Heart left ventricle (tissue), 13 donors: ENCODE results near the gene RIMKLA.

Experiments used
- CTCF ChIP-seq, 12 donors: fragments of 200-600 bp; sonication (generic) in 4 of 12; IDR thresholded peaks; one replicate each; pipeline versions ENCODE4 v1.5.0 to v1.8.0; 2018 to 2022; ENCODE audit warnings: antibody characterized with exemption in 12 of 12, mild to moderate bottlenecking in 5 of 12
- POLR2A ChIP-seq, 2 donors: fragments of 450-650 bp; IDR thresholded peaks; one replicate each; pipeline ENCODE4 v1.6.1; 2017; ENCODE audit warnings: antibody characterized with exemption in 2 of 2, mild to moderate bottlenecking in 2 of 2, moderate library complexity in 2 of 2
- donor health status: ischemic (EF 13 %, LVEDD 7.1; RV severe dilation, severe dysfunction).
- donor health status: DM: no; HTN: yes; CAD: no.
- donor health status: DM: no; HTN: no; CAD: no.
- donor health status: ischemic (EF 25% LVEDD 6.9; RV normal size, moderate dysfunction).
- donor health status: ischemic (EF 25% LVEDD 5.7; RV mildly dilated, moderate dysfunction).
- donor health status: ischemic (EF 35%, LVEDD 5.7; RV mildly dilated, moderate dysfunction).
- donor health status: nonischemic (EF 11% LVEDD 7.7; RV severe dilation, severe dysfunction).
- donor health status: DM: yes; HTN: yes; CAD: no.
- donor health status: PGD.
- donor health status: ischemic (EF 29% LVEDD 5.4; RV normal size, mild dysfunction).
- donor health status: nonischemic (EF 23%, LVEDD 6.1; RV moderate dilation, normal function).

GRCh38 chr1:42392967-42393848 lies 12.6 kb downstream of the RIMKLA start:
- TF ChIP-seq CTCF (IDR thresholded peaks at IDR 0.05) (no peak), POLR2A (IDR thresholded peaks at IDR 0.05) (no peak)
